Vagina (tissue), 2 donors: ENCODE data around the gene DNAJC13. TPM values are rescaled to one million over a fixed set of nuclear protein-coding genes. Genes with fewer than 3 reads are reported as not detected.
"Not testable (repeated sequence)": the region's sequence is repeated elsewhere in the genome, so short reads cannot be mapped to it uniquely, and the experiment has no call there.

Source experiments
- DNase-seq, 2 donors: peaks; one replicate each; pipeline ENCODE4 v3.0.0-alpha.2; 2017; ENCODE audit errors: extremely low spot score in 2 of 2
- H3K27ac ChIP-seq: fragments of 200-600 bp; sonication (generic); one replicate; pipeline ENCODE4 v1.5.1; 2019
- H3K27me3 ChIP-seq: fragments of 200-600 bp; sonication (generic); one replicate; pipeline ENCODE4 v1.5.1; 2019
- H3K36me3 ChIP-seq, 2 donors: fragments of 200-600 bp; sonication (generic); one replicate each; pipeline ENCODE4 v1.5.1; 2017 to 2019
- H3K4me1 ChIP-seq: fragments of 200-600 bp; sonication (generic); one replicate; pipeline ENCODE4 v1.5.1; 2019
- H3K4me3 ChIP-seq, 2 donors: fragments of 200-600 bp; sonication (generic); 1 replicate in 1 of 2; 2 replicates in 1 of 2; pipeline ENCODE4 v1.5.1; 2016 to 2019
- H3K9me3 ChIP-seq: fragments of 200-600 bp; sonication (generic); one replicate; pipeline ENCODE4 v1.5.1; 2019
- CTCF ChIP-seq, 3 experiments: fragments of 450-650 bp in 2 of 3; fragments of 200-600 bp in 1 of 3; sonication (generic) in 1 of 3; IDR thresholded peaks; one replicate each; pipeline ENCODE4 v1.5.1; 2017 to 2019; ENCODE audit warnings: antibody characterized with exemption in 3 of 3, mild to moderate bottlenecking in 2 of 3, moderate library complexity in 2 of 3
- POLR2A ChIP-seq, 2 donors: fragments of 450-650 bp; IDR thresholded peaks; one replicate each; pipeline ENCODE4 v1.6.1; 2017; ENCODE audit warnings: antibody characterized with exemption in 2 of 2, mild to moderate bottlenecking in 2 of 2, moderate library complexity in 2 of 2
- POLR2AphosphoS5 ChIP-seq, 2 donors: sonication (generic); formaldehyde crosslinking; IDR thresholded peaks; one replicate each; pipeline ENCODE4 v1.9.0; 2017; ENCODE audit warnings: antibody characterized with exemption in 2 of 2, mild to moderate bottlenecking in 2 of 2, low read depth in 1 of 2; ENCODE audit not compliant: insufficient read depth in 1 of 2
- intact Hi-C: fragments of 100-400 bp; cut with DNase I; formaldehyde crosslinking; loops from one replicate; pipeline ENCODE4 v1.15.1; 2023
- total RNA-seq: library from RNA; depleted of rRNA; stranded (reverse); fragments of >200 nt; gene quantifications from one replicate; pipeline ENCODE4 v1.2.3, GENCODE V29; 2016

The DNAJC13 gene
- total RNA-seq, 1 donor from 2014 or later = 26.5 TPM

DNA sequence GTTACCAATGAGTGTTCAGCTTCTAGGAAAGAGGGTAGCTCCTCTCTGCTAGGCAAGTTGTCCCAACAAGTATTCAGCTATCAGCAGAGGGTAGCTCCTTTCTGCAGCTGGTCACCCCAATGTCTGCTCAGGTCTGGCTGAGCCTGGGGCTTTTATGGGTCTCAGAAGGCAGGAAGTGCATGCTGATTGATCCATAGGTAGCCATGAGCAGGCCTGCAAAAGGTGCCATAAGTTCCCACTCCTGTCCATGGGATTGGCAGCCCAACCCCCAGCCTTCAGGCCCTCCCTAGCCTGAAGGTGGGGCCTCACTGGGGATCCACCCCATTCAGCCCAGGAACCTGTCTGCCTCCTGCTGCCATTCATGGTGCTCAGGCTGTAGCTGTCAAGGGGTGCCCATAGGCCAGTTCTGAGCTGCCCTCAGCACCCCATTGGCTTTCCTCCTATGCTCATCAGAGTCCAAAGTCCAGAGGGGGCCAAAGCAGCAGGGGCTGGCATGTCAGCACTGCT lies 34.6 kb upstream of the DNAJC13 start:
- no peak overlapping the region for H3K27ac ChIP-seq
- no peaks in the 10 kb centered on the region for H3K36me3 ChIP-seq
- no peak for TF ChIP-seq CTCF (IDR thresholded peaks at IDR 0.05)
- no peak for TF ChIP-seq POLR2A (IDR thresholded peaks at IDR 0.05)
- no peak for TF ChIP-seq POLR2AphosphoS5 (IDR thresholded peaks at IDR 0.05; ENCODE audit: insufficient read depth in 1 of 2, low read depth in 1 of 2)
- H3K27me3 ChIP-seq = no peaks in the 10 kb centered on the region
- no peak overlapping the region for H3K4me3 ChIP-seq
- intact Hi-C loops = no loop called here
- no peaks in the 10 kb centered on the region for H3K4me1 ChIP-seq
- no peaks in the 10 kb centered on the region for H3K9me3 ChIP-seq
- no peak for DNase-seq

- no peaks in the 10 kb centered on the region for H3K4me1 ChIP-seq
- H3K9me3 ChIP-seq = no peaks in the 10 kb centered on the region
- TF ChIP-seq POLR2AphosphoS5 (IDR thresholded peaks at IDR 0.05; ENCODE audit: insufficient read depth in 1 of 2, low read depth in 1 of 2) (no peak), POLR2A (IDR thresholded peaks at IDR 0.05) (no peak), CTCF (IDR thresholded peaks at IDR 0.05) (no peak)
- intact Hi-C loops = no loop called here
- H3K36me3 ChIP-seq = no peaks in the 10 kb centered on the region
- no peaks in the 10 kb centered on the region for H3K27me3 ChIP-seq
- H3K4me3 ChIP-seq = no peak overlapping the region
- no peak overlapping the region for H3K27ac ChIP-seq
- DNase-seq = no peak
Measured at GRCh38 chr3:132386259-132386658, 31.0 kb upstream of the DNAJC13 start.

- intact Hi-C loops, H3K4me3 ChIP-seq, H3K4me1 ChIP-seq, H3K27ac ChIP-seq, H3K36me3 ChIP-seq, H3K27me3 ChIP-seq, H3K9me3 ChIP-seq, DNase-seq: not testable (repeated sequence)
Measured at GRCh38 chr3:132392675-132393074, 24.6 kb upstream of the DNAJC13 start.

- Histone ChIP-seq H3K4me3 (no peak overlapping the region), H3K27me3 (no peaks in the 10 kb centered on the region), H3K36me3 (no peaks in the 10 kb centered on the region), H3K4me1 (no peaks in the 10 kb centered on the region), H3K27ac (no peak overlapping the region), H3K9me3 (no peaks in the 10 kb centered on the region)
- intact Hi-C loops = no loop called here
- no peak for DNase-seq
- TF ChIP-seq CTCF (IDR thresholded peaks at IDR 0.05) (no peak), POLR2A (IDR thresholded peaks at IDR 0.05) (no peak), POLR2AphosphoS5 (IDR thresholded peaks at IDR 0.05; ENCODE audit: insufficient read depth in 1 of 2, low read depth in 1 of 2) (no peak)
Measured at GRCh38 chr3:132394320-132394719, 23.0 kb upstream of the DNAJC13 start.

- H3K36me3 ChIP-seq = no peaks in the 10 kb centered on the region
- no peaks in the 10 kb centered on the region for H3K9me3 ChIP-seq
- TF ChIP-seq POLR2A (IDR thresholded peaks at IDR 0.05) = no peak
- no peak for TF ChIP-seq POLR2AphosphoS5 (IDR thresholded peaks at IDR 0.05; ENCODE audit: insufficient read depth in 1 of 2, low read depth in 1 of 2)
- no peaks in the 10 kb centered on the region for H3K4me1 ChIP-seq
- no peaks in the 10 kb centered on the region for H3K27me3 ChIP-seq
- no peak overlapping the region for H3K27ac ChIP-seq
- intact Hi-C loops = no loop called here
- no peak for DNase-seq
- no peak overlapping the region for H3K4me3 ChIP-seq
Measured at GRCh38 chr3:132395126-132395525, 22.2 kb upstream of the DNAJC13 start.

GRCh38 chr3:132396255-132396654 lies 21.0 kb upstream of the DNAJC13 start:
- TF ChIP-seq CTCF (IDR thresholded peaks at IDR 0.05) (no peak), POLR2A (IDR thresholded peaks at IDR 0.05) (no peak), POLR2AphosphoS5 (IDR thresholded peaks at IDR 0.05; ENCODE audit: insufficient read depth in 1 of 2, low read depth in 1 of 2) (no peak)
- Histone ChIP-seq H3K4me1 (no peaks in the 10 kb centered on the region), H3K9me3 (no peaks in the 10 kb centered on the region), H3K27me3 (no peaks in the 10 kb centered on the region), H3K36me3 (no peaks in the 10 kb centered on the region), H3K4me3 (no peak overlapping the region), H3K27ac (no peak overlapping the region)
- intact Hi-C loops = no loop called here
- no peak for DNase-seq

- H3K4me3 ChIP-seq, intact Hi-C loops, DNase-seq, H3K27me3 ChIP-seq, H3K9me3 ChIP-seq, H3K27ac ChIP-seq, H3K36me3 ChIP-seq, H3K4me1 ChIP-seq: not testable (repeated sequence)
Measured at GRCh38 chr3:132396776-132397175, 20.5 kb upstream of the DNAJC13 start.
